Measurements from ENCODE around the gene JUP. TPM values are rescaled to one million over a fixed set of nuclear protein-coding genes. Genes with fewer than 3 reads are reported as not detected.
A peak's percentile ranks its signal among the peaks of the same experiment; 100 is the strongest.

JUP gene
- total RNA-seq, 4 donors from 2014 or later: 709 to 2,355 (median 1,148) TPM

DNA sequence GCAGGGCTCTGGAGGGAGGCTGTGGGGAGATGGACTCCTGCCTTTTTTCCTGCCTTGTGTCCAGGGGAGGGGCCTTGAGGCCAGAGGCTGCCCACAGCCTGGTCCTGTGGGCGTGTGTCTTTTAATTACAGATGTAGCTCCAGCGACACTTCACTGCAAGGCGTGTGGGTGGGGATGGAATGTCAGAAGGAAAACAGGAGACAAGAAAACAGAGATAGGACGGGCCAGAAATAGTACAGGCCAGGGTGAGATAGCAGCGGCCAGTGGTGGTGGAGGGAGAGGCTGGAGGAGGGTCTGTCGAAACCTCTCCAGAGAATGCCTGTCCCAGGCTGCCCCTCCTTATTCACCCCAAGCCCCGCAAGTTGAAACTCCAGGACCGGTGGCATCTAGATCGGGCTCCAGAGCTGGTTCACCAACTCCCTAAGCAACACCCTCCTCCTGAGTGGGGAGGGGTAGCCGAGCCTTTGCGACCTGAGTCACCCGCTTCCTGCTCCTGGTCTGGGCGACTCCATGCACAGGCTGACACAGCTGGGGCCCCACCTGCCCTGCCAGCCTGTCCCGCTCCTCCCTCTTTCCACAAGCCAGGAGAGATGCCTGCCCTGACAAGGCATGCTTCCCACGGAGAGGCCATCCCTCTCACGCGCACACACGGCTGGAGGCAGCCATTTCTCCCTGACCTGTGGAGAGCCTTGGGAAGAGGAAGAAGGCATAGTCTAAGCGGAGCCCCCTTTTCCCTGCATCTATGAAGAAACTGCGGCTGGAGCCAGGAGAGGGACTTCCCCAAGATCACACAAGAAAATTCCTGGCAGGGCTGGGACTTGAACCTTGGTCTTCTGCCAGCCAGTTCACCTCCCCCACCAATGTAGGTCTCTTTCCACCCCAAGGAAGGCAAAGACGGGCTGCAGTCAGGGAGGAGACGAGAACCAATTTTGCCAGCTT is 6.6 kb upstream of the JUP start:
- H3K4me1 ChIP-seq: peaks cover 37 to 69% (median 39%) of the 10 kb centered on the region in 3 donors
- intact Hi-C loops (cut with DNase I): no loop called here
- peak overlapping the region; percentile 90 to 96 (median 94) for H3K27ac ChIP-seq
- peak in 3 of 4 donors; percentile 10 to 59 (median 45) for TF ChIP-seq POLR2A (IDR thresholded peaks at IDR 0.05)
- TF ChIP-seq, protein P1, sequence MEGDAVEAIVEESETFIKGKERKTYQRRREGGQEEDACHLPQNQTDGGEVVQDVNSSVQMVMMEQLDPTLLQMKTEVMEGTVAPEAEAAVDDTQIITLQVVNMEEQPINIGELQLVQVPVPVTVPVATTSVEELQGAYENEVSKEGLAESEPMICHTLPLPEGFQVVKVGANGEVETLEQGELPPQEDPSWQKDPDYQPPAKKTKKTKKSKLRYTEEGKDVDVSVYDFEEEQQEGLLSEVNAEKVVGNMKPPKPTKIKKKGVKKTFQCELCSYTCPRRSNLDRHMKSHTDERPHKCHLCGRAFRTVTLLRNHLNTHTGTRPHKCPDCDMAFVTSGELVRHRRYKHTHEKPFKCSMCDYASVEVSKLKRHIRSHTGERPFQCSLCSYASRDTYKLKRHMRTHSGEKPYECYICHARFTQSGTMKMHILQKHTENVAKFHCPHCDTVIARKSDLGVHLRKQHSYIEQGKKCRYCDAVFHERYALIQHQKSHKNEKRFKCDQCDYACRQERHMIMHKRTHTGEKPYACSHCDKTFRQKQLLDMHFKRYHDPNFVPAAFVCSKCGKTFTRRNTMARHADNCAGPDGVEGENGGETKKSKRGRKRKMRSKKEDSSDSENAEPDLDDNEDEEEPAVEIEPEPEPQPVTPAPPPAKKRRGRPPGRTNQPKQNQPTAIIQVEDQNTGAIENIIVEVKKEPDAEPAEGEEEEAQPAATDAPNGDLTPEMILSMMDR (IDR thresholded peaks at IDR 0.05): no peak
- peak overlapping the region; percentile 1 to 40 (median 8) for H3K4me3 ChIP-seq
- 23 to 32% methylated on average over 4 to 16 of the region's 22 CpGs for WGBS, 2 donors
- no peaks in the 10 kb centered on the region for H3K36me3 ChIP-seq
- H3K9me3 ChIP-seq: no peaks in the 10 kb centered on the region
- DNase-seq: no peak
- no peaks in the 10 kb centered on the region for H3K27me3 ChIP-seq

DNA sequence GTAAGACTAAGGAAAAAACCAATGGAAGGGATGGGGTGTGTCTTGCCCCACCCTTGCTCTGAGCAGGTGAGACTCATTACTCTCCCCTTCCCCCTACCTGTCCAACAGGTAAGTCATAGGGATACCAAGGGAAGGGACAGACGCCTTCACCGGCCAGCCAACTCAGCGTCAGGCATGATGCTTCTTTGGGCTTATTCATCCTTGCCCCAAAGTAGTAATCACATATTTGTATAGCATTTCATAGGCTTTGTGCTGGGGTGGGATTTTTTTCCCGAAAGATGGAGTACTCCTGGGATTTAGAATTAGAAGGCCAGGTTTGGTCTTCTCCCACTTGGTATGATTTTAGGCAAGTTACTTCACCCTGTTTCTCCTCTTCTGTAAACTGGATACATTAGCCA is 509 bp upstream of the JUP start:
- Histone ChIP-seq H3K4me1 (peaks cover 48 to 97% (median 58%) of the 10 kb centered on the region in 3 donors), H3K4me3 (peak overlapping the region in 1 of 4 donors; percentile 82), H3K27me3 (peaks cover 0 to 24% (median 0%) of the 10 kb centered on the region in 4 donors), H3K36me3 (peaks cover 0 to 13% (median 0%) of the 10 kb centered on the region in 3 donors), H3K9me3 (no peaks in the 10 kb centered on the region), H3K27ac (peak overlapping the region; percentile 81 to 98 (median 92))
- TF ChIP-seq, protein P1 (IDR thresholded peaks at IDR 0.05): no peak
- TF ChIP-seq POLR2A (IDR thresholded peaks at IDR 0.05): peak in 1 of 4 donors; percentile 97
- DNase-seq: no peak
- intact Hi-C loops (cut with DNase I): no loop called here
- 16 to 45% methylated on average over 4 of the region's 4 CpGs for WGBS, 2 donors

DNA sequence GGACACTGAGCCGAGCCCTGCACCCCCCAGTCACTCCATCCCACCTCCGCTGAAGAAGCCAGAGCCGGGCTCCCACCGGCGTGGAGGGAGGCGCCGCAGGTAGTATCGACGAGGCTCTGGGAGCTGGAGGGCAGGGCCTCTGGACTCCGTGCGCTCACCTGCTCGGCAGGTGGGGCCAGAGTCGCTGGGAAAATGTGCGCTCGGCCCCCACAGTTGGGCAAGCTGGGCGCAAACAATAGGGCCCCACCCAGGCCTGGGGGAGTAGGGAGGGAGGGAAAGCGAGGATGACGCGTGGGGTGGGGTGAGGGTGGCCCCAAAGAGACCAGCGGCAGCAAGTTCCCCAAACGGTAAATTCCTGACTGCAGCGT is 668 bp downstream of the JUP start:
- peaks cover 43 to 97% (median 65%) of the 10 kb centered on the region in 3 donors for H3K4me1 ChIP-seq
- intact Hi-C loops (cut with DNase I): no loop called here
- no peak for DNase-seq

DNA sequence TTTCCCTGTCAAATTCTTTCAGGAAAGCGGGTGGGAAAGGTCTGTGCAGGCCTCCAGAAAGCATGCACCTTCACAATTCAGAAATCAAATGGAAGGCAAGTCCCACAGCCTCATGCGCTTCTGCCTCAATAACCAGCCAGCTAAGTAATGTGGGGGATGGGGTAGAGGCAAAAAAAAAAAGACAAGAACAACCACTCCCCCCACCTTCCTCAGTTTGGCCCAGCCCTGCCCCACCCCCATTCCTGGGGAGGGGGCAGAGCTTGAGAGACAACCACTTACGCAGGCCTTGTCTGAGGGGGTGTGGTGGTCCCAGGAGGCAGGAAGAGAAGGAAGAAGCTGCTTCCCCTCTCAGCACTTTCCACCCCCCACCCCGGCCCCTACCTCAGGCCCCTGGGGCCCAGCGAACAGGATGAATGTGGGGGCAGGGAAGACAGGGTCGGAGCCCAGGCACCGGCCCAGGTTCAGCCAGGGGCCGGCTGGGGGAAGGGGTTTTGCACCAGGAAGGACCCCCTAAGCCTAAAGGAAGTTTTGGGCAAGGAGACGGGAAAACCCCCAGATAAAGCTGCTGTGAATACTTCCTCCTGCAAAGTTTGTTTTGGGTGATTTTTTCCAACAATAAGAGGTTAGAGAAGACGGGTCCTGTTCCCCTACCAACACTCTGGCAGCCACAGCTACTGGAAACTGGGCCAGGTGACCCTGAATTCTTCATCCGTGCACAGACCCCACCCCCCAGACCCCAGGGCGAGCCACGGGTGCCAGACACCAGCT is 1.2 kb downstream of the JUP start:
- Histone ChIP-seq H3K27ac (peak overlapping the region; percentile 95 to 99 (median 98)), H3K9me3 (no peaks in the 10 kb centered on the region), H3K4me3 (peak overlapping the region; percentile 63 to 82 (median 80)), H3K36me3 (peaks cover 0 to 13% (median 0%) of the 10 kb centered on the region in 3 donors), H3K4me1 (peaks cover 43 to 97% (median 66%) of the 10 kb centered on the region in 3 donors), H3K27me3 (peaks cover 0 to 24% (median 0%) of the 10 kb centered on the region in 4 donors)
- DNase-seq: no peak
- WGBS, 2 donors: 12 to 14% methylated on average over 7 to 10 of the region's 13 CpGs
- no peak for TF ChIP-seq POLR2A (IDR thresholded peaks at IDR 0.05)
- TF ChIP-seq, protein P1 (IDR thresholded peaks at IDR 0.05): no peak
- intact Hi-C loops (cut with DNase I): no loop called here

More for the DNA sequence above, 668 bp downstream of the JUP start:
- Histone ChIP-seq H3K27me3 (peaks cover 0 to 24% (median 0%) of the 10 kb centered on the region in 4 donors), H3K27ac (peak overlapping the region; percentile 95 to 99 (median 98)), H3K9me3 (no peaks in the 10 kb centered on the region), H3K36me3 (peaks cover 0 to 13% (median 0%) of the 10 kb centered on the region in 3 donors), H3K4me3 (peak overlapping the region; percentile 63 to 82 (median 80))
- WGBS, 2 donors: 0% methylated on average over 1 to 5 of the region's 22 CpGs
- TF ChIP-seq, protein P1 (IDR thresholded peaks at IDR 0.05): no peak
- peak in 2 of 4 donors; percentile 47 to 62 for TF ChIP-seq POLR2A (IDR thresholded peaks at IDR 0.05)

Data from esophagus squamous epithelium (tissue), 5 donors.